ENCODE results near the gene PRKCE.

The PRKCE gene

GRCh38 chr2:45980161-45980865 lies 328.8 kb downstream of the PRKCE start:
- Histone ChIP-seq H3K36me3 (ENCODE audit: insufficient read depth, low read length) (no peaks in the 10 kb centered on the region), H3K9me3 (ENCODE audit: control insufficient read depth, insufficient read depth, low read length) (no peaks in the 10 kb centered on the region), H3K9ac (ENCODE audit: low read depth, low read length) (no peak overlapping the region), H3K4me1 (ENCODE audit: insufficient read depth, low read length) (no peaks in the 10 kb centered on the region)

GRCh38 chr2:45981384-45981930 lies 330.0 kb downstream of the PRKCE start:
- Histone ChIP-seq H3K36me3 (ENCODE audit: insufficient read depth, low read length) (no peaks in the 10 kb centered on the region), H3K9me3 (ENCODE audit: control insufficient read depth, insufficient read depth, low read length) (no peaks in the 10 kb centered on the region), H3K9ac (ENCODE audit: low read depth, low read length) (no peak overlapping the region), H3K4me1 (ENCODE audit: insufficient read depth, low read length) (no peaks in the 10 kb centered on the region)

GRCh38 chr2:45982096-45982495 lies 330.6 kb downstream of the PRKCE start:
- no peaks in the 10 kb centered on the region for H3K9me3 ChIP-seq (ENCODE audit: control insufficient read depth, insufficient read depth, low read length)
- no peak overlapping the region for H3K9ac ChIP-seq (ENCODE audit: low read depth, low read length)
- H3K36me3 ChIP-seq (ENCODE audit: insufficient read depth, low read length) = no peaks in the 10 kb centered on the region
- no peaks in the 10 kb centered on the region for H3K4me1 ChIP-seq (ENCODE audit: insufficient read depth, low read length)

- Histone ChIP-seq H3K4me1 (ENCODE audit: insufficient read depth, low read length) (no peaks in the 10 kb centered on the region), H3K36me3 (ENCODE audit: insufficient read depth, low read length) (no peaks in the 10 kb centered on the region)
Measured at GRCh38 chr2:45983213-45983612, 331.7 kb downstream of the PRKCE start.

GRCh38 chr2:45984366-45984765 lies 332.9 kb downstream of the PRKCE start:
- H3K4me1 ChIP-seq (ENCODE audit: insufficient read depth, low read length) = no peaks in the 10 kb centered on the region
- no peaks in the 10 kb centered on the region for H3K9me3 ChIP-seq (ENCODE audit: control insufficient read depth, insufficient read depth, low read length)
- no peak overlapping the region for H3K9ac ChIP-seq (ENCODE audit: low read depth, low read length)
- H3K36me3 ChIP-seq (ENCODE audit: insufficient read depth, low read length) = no peaks in the 10 kb centered on the region

More at GRCh38 chr2:45983213-45983612, 331.7 kb downstream of the PRKCE start:
- Histone ChIP-seq H3K9ac (ENCODE audit: low read depth, low read length) (no peak overlapping the region), H3K9me3 (ENCODE audit: control insufficient read depth, insufficient read depth, low read length) (no peaks in the 10 kb centered on the region)

- Histone ChIP-seq H3K9me3 (ENCODE audit: control insufficient read depth, insufficient read depth, low read length) (no peaks in the 10 kb centered on the region), H3K4me1 (ENCODE audit: insufficient read depth, low read length) (no peaks in the 10 kb centered on the region), H3K36me3 (ENCODE audit: insufficient read depth, low read length) (no peaks in the 10 kb centered on the region), H3K9ac (ENCODE audit: low read depth, low read length) (no peak overlapping the region)
Measured at GRCh38 chr2:45984896-45985473, 333.5 kb downstream of the PRKCE start.

GRCh38 chr2:45986509-45986908 lies 335.0 kb downstream of the PRKCE start:
- H3K36me3 ChIP-seq (ENCODE audit: insufficient read depth, low read length) = no peaks in the 10 kb centered on the region
- no peaks in the 10 kb centered on the region for H3K9me3 ChIP-seq (ENCODE audit: control insufficient read depth, insufficient read depth, low read length)
- H3K4me1 ChIP-seq (ENCODE audit: insufficient read depth, low read length) = no peaks in the 10 kb centered on the region
- no peak overlapping the region for H3K9ac ChIP-seq (ENCODE audit: low read depth, low read length)

- H3K4me1 ChIP-seq (ENCODE audit: insufficient read depth, low read length) = no peaks in the 10 kb centered on the region
Measured at GRCh38 chr2:45987856-45988255, 336.4 kb downstream of the PRKCE start.

GRCh38 chr2:45988879-45989278 lies 337.4 kb downstream of the PRKCE start:
- no peaks in the 10 kb centered on the region for H3K9me3 ChIP-seq (ENCODE audit: control insufficient read depth, insufficient read depth, low read length)
- H3K36me3 ChIP-seq (ENCODE audit: insufficient read depth, low read length) = no peaks in the 10 kb centered on the region
- H3K9ac ChIP-seq (ENCODE audit: low read depth, low read length) = no peak overlapping the region
- H3K4me1 ChIP-seq (ENCODE audit: insufficient read depth, low read length) = no peaks in the 10 kb centered on the region

More at GRCh38 chr2:45987856-45988255, 336.4 kb downstream of the PRKCE start:
- no peaks in the 10 kb centered on the region for H3K9me3 ChIP-seq (ENCODE audit: control insufficient read depth, insufficient read depth, low read length)
- H3K9ac ChIP-seq (ENCODE audit: low read depth, low read length) = no peak overlapping the region
- no peaks in the 10 kb centered on the region for H3K36me3 ChIP-seq (ENCODE audit: insufficient read depth, low read length)

- H3K4me1 ChIP-seq (ENCODE audit: insufficient read depth, low read length) = no peaks in the 10 kb centered on the region
- H3K9me3 ChIP-seq (ENCODE audit: control insufficient read depth, insufficient read depth, low read length) = no peaks in the 10 kb centered on the region
- H3K36me3 ChIP-seq (ENCODE audit: insufficient read depth, low read length) = no peaks in the 10 kb centered on the region
- no peak overlapping the region for H3K9ac ChIP-seq (ENCODE audit: low read depth, low read length)
Measured at GRCh38 chr2:45990131-45990530, 338.7 kb downstream of the PRKCE start.

GRCh38 chr2:45992021-45992740 lies 340.7 kb downstream of the PRKCE start:
- no peaks in the 10 kb centered on the region for H3K9me3 ChIP-seq (ENCODE audit: control insufficient read depth, insufficient read depth, low read length)
- H3K4me1 ChIP-seq (ENCODE audit: insufficient read depth, low read length) = no peaks in the 10 kb centered on the region
- no peak overlapping the region for H3K9ac ChIP-seq (ENCODE audit: low read depth, low read length)
- H3K36me3 ChIP-seq (ENCODE audit: insufficient read depth, low read length) = no peaks in the 10 kb centered on the region

GRCh38 chr2:45992741-45993475 lies 341.4 kb downstream of the PRKCE start:
- Histone ChIP-seq H3K36me3 (ENCODE audit: insufficient read depth, low read length) (no peaks in the 10 kb centered on the region), H3K9me3 (ENCODE audit: control insufficient read depth, insufficient read depth, low read length) (no peaks in the 10 kb centered on the region), H3K9ac (ENCODE audit: low read depth, low read length) (no peak overlapping the region), H3K4me1 (ENCODE audit: insufficient read depth, low read length) (no peaks in the 10 kb centered on the region)

GRCh38 chr2:45993476-45993991 lies 342.1 kb downstream of the PRKCE start:
- Histone ChIP-seq H3K9me3 (ENCODE audit: control insufficient read depth, insufficient read depth, low read length) (no peaks in the 10 kb centered on the region), H3K36me3 (ENCODE audit: insufficient read depth, low read length) (no peaks in the 10 kb centered on the region), H3K9ac (ENCODE audit: low read depth, low read length) (no peak overlapping the region), H3K4me1 (ENCODE audit: insufficient read depth, low read length) (no peaks in the 10 kb centered on the region)

- no peaks in the 10 kb centered on the region for H3K9me3 ChIP-seq (ENCODE audit: control insufficient read depth, insufficient read depth, low read length)
- no peak overlapping the region for H3K9ac ChIP-seq (ENCODE audit: low read depth, low read length)
- no peaks in the 10 kb centered on the region for H3K36me3 ChIP-seq (ENCODE audit: insufficient read depth, low read length)
- H3K4me1 ChIP-seq (ENCODE audit: insufficient read depth, low read length) = no peaks in the 10 kb centered on the region
Measured at GRCh38 chr2:45994060-45994459, 342.6 kb downstream of the PRKCE start.

Data from ES-I3 (cell line).